Frontal cortex (tissue), 4 donors: ENCODE data around the gene SCN2B. TPM values are rescaled to one million over a fixed set of nuclear protein-coding genes. Genes with fewer than 3 reads are reported as not detected.
A peak's percentile ranks its signal among the peaks of the same experiment; 100 is the strongest.

Experiments used
- DNase-seq, 2 donors: peaks; one replicate each; pipeline ENCODE4 v3.0.0; 2012; ENCODE audit warnings: low spot score in 2 of 2
- FAIRE-seq: peaks from 2 replicates; lab custom pipeline; 2012; peaks lifted over from hg19 to GRCh38; lab: Jason Lieb, UNC
- total RNA-seq: library from RNA; depleted of rRNA; stranded (reverse); fragments of >200 nt; gene quantifications from one replicate; pipeline ENCODE4 v1.2.3, GENCODE V29; 2014
- donor health status: control.
- donor health status: control.
- donor health status: control.

SCN2B gene
- total RNA-seq: 4.9 TPM

- DNase-seq: peak in 1 of 2 donors; percentile 46
- no peak for FAIRE-seq
Observed at GRCh38 chr11:118175993-118176777, at the start of gene SCN2B. SCN2B (minus strand) TSS chr11:118176639; CDS start chr11:118176431, 208 bp downstream.

- FAIRE-seq (no peak), DNase-seq (no peak)
Observed at GRCh38 chr11:118224511-118225188, 48.2 kb upstream of the SCN2B start, which contains the start of gene JAML. JAML (minus strand) TSS chr11:118225011; CDS start chr11:118214866, 10,145 bp downstream.

GRCh38 chr11:118223992-118224391 is 47.6 kb upstream of the SCN2B start:
- no peak for FAIRE-seq
- no peak for DNase-seq

- no peak for FAIRE-seq
Observed at GRCh38 chr11:118223570-118223969, 47.1 kb upstream of the SCN2B start.

GRCh38 chr11:118222437-118222836 is 46.0 kb upstream of the SCN2B start:
- FAIRE-seq (no peak), DNase-seq (no peak)

More at GRCh38 chr11:118223570-118223969, 47.1 kb upstream of the SCN2B start:
- DNase-seq: no peak

GRCh38 chr11:118221419-118221818 is 45.0 kb upstream of the SCN2B start:
- no peak for FAIRE-seq
- DNase-seq: no peak

GRCh38 chr11:118219732-118220131 is 43.3 kb upstream of the SCN2B start:
- FAIRE-seq: no peak
- DNase-seq: no peak

- FAIRE-seq: no peak
Observed at GRCh38 chr11:118219244-118219643, 42.8 kb upstream of the SCN2B start.

GRCh38 chr11:118217575-118217974 is 41.1 kb upstream of the SCN2B start:
- FAIRE-seq (no peak), DNase-seq (no peak)

More at GRCh38 chr11:118219244-118219643, 42.8 kb upstream of the SCN2B start:
- DNase-seq: no peak

GRCh38 chr11:118216621-118217481 is 40.4 kb upstream of the SCN2B start:
- FAIRE-seq: no peak
- DNase-seq: no peak

- no peak for DNase-seq
- FAIRE-seq: no peak
Observed at GRCh38 chr11:118215765-118216164, 39.3 kb upstream of the SCN2B start.

GRCh38 chr11:118215262-118215661 is 38.8 kb upstream of the SCN2B start:
- DNase-seq (no peak), FAIRE-seq (no peak)

- DNase-seq (no peak), FAIRE-seq (no peak)
Observed at GRCh38 chr11:118214210-118214914, 37.9 kb upstream of the SCN2B start.

GRCh38 chr11:118213781-118214180 is 37.3 kb upstream of the SCN2B start:
- FAIRE-seq: no peak
- no peak for DNase-seq

GRCh38 chr11:118213201-118213600 is 36.8 kb upstream of the SCN2B start:
- DNase-seq: no peak
- FAIRE-seq: no peak

- FAIRE-seq: no peak
- no peak for DNase-seq
Observed at GRCh38 chr11:118212781-118213191, 36.3 kb upstream of the SCN2B start.

GRCh38 chr11:118212131-118212725 is 35.8 kb upstream of the SCN2B start:
- DNase-seq: no peak
- no peak for FAIRE-seq

GRCh38 chr11:118211006-118211405 is 34.6 kb upstream of the SCN2B start:
- DNase-seq: peak in 1 of 2 donors; percentile 29
- FAIRE-seq: no peak

GRCh38 chr11:118210323-118210722 is 33.9 kb upstream of the SCN2B start:
- FAIRE-seq: no peak
- DNase-seq: no peak
